ENCODE measurements around the gene RARA.
A peak's percentile ranks its signal among the peaks of the same experiment; 100 is the strongest.

The RARA gene

DNA sequence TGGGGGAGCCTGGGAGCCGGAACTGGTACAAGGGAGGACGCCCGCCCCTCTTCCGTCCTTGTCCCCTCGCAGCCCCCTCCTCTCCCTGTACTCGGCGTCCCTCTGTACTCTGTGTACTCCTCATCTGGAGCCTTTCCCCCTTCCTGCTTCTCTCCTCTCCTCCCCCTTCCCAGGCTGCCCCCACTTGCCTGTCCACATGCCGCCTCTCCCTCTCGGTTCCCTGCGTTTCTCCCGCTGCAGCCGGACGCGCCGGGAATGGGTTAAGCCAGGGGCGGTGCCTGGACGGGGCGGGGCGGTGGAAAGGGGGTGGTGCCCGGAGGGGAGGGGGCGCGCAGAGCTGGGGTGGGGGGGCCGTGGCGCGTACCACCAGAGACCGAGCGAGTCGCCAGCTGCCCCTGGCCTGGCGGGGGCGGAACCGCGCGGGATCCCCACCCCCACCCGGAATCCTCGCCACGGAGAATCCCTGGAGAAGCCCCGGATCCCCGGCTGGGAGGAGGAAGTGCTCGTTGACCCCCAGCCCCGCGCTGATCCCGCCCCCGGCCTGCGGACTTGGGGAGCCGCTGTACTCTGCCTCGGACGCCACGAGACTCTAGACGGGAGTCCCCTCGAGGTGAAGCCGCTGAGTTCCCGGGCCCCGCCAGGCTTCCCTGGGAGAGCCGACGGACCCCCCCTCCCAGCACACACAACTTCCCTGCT lies 33.0 kb downstream of the RARA start (continued):
- TF ChIP-seq, protein P1, sequence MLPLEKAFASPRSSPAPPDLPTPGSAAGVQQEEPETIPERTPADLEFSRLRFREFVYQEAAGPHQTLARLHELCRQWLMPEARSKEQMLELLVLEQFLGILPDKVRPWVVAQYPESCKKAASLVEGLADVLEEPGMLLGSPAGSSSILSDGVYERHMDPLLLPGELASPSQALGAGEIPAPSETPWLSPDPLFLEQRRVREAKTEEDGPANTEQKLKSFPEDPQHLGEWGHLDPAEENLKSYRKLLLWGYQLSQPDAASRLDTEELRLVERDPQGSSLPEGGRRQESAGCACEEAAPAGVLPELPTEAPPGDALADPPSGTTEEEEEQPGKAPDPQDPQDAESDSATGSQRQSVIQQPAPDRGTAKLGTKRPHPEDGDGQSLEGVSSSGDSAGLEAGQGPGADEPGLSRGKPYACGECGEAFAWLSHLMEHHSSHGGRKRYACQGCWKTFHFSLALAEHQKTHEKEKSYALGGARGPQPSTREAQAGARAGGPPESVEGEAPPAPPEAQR (tag by site-specific recombination; IDR thresholded peaks at IDR 0.05): no peak
- TF ChIP-seq ZEB2 (tag by site-specific recombination; IDR thresholded peaks at IDR 0.05) (peak; percentile 56), KLF10 (tag by site-specific recombination; IDR thresholded peaks at IDR 0.05) (no peak), ZNF530 (tag by site-specific recombination; IDR thresholded peaks at IDR 0.05; ENCODE audit: low read depth) (no peak), ZNF624 (tag by site-specific recombination; IDR thresholded peaks at IDR 0.05) (no peak), ZNF37A (tag by site-specific recombination; IDR thresholded peaks at IDR 0.05) (no peak), ZNF335 (tag by site-specific recombination; conservative IDR thresholded peaks at IDR 0.05) (peak; percentile 74; the same call in 1 of the 2 replicates), ZNF133 (tag by site-specific recombination; IDR thresholded peaks at IDR 0.05) (no peak), KLF8 (tag by site-specific recombination; IDR thresholded peaks at IDR 0.05) (peak; percentile 89; the same call in 1 of the 2 replicates), KLF1 (tag by site-specific recombination; IDR thresholded peaks at IDR 0.05) (peak; percentile 87), ZNF394 (tag by site-specific recombination; IDR thresholded peaks at IDR 0.05; ENCODE audit: borderline replicate concordance) (peak; percentile 72; the same call in 1 of the 2 replicates), SP7 (tag by site-specific recombination; IDR thresholded peaks at IDR 0.05) (peak; percentile 57), ZNF2 (tag by site-specific recombination; IDR thresholded peaks at IDR 0.05) (peak; percentile 20; the same call in 1 of the 2 replicates), ZNF768 (tag by site-specific recombination; IDR thresholded peaks at IDR 0.05) (no peak), MYNN (tag by site-specific recombination; IDR thresholded peaks at IDR 0.05; ENCODE audit: borderline replicate concordance) (no peak), ZSCAN23 (tag by site-specific recombination; IDR thresholded peaks at IDR 0.05) (peak; percentile 44; the same call in 1 of the 2 replicates), ZBTB21 (tag by site-specific recombination; IDR thresholded peaks at IDR 0.05) (no peak), ZNF239 (tag by site-specific recombination; IDR thresholded peaks at IDR 0.05) (no peak), MEIS1 (CRISPR knock-in tag; IDR thresholded peaks at IDR 0.05; ENCODE audit: borderline replicate concordance) (no peak), ZFP41 (tag by site-specific recombination; IDR thresholded peaks at IDR 0.05; ENCODE audit: borderline replicate concordance) (no peak), ZNF391 (tag by site-specific recombination; IDR thresholded peaks at IDR 0.05; ENCODE audit: borderline replicate concordance, low read depth) (peak; percentile 71; the same call in 1 of the 2 replicates), ZNF596 (tag by site-specific recombination; IDR thresholded peaks at IDR 0.05) (no peak), ZNF423 (tag by site-specific recombination; IDR thresholded peaks at IDR 0.05) (no peak)
- TF ChIP-seq, protein P2, sequence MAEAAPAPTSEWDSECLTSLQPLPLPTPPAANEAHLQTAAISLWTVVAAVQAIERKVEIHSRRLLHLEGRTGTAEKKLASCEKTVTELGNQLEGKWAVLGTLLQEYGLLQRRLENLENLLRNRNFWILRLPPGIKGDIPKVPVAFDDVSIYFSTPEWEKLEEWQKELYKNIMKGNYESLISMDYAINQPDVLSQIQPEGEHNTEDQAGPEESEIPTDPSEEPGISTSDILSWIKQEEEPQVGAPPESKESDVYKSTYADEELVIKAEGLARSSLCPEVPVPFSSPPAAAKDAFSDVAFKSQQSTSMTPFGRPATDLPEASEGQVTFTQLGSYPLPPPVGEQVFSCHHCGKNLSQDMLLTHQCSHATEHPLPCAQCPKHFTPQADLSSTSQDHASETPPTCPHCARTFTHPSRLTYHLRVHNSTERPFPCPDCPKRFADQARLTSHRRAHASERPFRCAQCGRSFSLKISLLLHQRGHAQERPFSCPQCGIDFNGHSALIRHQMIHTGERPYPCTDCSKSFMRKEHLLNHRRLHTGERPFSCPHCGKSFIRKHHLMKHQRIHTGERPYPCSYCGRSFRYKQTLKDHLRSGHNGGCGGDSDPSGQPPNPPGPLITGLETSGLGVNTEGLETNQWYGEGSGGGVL (tag by site-specific recombination; IDR thresholded peaks at IDR 0.05): peak; percentile 99
- TF ChIP-seq, protein P3, sequence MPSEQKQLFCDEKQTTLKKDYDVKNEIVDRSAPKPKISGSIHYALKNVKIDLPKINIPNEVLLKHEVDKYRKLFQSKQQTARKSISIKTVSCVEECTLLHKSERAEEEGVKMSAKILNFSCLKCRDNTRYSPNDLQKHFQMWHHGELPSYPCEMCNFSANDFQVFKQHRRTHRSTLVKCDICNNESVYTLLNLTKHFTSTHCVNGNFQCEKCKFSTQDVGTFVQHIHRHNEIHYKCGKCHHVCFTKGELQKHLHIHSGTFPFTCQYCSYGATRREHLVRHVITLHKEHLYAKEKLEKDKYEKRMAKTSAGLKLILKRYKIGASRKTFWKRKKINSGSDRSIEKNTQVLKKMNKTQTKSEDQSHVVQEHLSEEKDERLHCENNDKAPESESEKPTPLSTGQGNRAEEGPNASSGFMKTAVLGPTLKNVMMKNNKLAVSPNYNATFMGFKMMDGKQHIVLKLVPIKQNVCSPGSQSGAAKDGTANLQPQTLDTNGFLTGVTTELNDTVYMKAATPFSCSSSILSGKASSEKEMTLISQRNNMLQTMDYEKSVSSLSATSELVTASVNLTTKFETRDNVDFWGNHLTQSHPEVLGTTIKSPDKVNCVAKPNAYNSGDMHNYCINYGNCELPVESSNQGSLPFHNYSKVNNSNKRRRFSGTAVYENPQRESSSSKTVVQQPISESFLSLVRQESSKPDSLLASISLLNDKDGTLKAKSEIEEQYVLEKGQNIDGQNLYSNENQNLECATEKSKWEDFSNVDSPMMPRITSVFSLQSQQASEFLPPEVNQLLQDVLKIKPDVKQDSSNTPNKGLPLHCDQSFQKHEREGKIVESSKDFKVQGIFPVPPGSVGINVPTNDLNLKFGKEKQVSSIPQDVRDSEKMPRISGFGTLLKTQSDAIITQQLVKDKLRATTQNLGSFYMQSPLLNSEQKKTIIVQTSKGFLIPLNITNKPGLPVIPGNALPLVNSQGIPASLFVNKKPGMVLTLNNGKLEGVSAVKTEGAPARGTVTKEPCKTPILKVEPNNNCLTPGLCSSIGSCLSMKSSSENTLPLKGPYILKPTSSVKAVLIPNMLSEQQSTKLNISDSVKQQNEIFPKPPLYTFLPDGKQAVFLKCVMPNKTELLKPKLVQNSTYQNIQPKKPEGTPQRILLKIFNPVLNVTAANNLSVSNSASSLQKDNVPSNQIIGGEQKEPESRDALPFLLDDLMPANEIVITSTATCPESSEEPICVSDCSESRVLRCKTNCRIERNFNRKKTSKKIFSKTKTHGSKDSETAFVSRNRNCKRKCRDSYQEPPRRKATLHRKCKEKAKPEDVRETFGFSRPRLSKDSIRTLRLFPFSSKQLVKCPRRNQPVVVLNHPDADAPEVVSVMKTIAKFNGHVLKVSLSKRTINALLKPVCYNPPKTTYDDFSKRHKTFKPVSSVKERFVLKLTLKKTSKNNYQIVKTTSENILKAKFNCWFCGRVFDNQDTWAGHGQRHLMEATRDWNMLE (tag by site-specific recombination; conservative IDR thresholded peaks at IDR 0.05; ENCODE audit: low read depth): no peak
- TF ChIP-seq, protein P4, sequence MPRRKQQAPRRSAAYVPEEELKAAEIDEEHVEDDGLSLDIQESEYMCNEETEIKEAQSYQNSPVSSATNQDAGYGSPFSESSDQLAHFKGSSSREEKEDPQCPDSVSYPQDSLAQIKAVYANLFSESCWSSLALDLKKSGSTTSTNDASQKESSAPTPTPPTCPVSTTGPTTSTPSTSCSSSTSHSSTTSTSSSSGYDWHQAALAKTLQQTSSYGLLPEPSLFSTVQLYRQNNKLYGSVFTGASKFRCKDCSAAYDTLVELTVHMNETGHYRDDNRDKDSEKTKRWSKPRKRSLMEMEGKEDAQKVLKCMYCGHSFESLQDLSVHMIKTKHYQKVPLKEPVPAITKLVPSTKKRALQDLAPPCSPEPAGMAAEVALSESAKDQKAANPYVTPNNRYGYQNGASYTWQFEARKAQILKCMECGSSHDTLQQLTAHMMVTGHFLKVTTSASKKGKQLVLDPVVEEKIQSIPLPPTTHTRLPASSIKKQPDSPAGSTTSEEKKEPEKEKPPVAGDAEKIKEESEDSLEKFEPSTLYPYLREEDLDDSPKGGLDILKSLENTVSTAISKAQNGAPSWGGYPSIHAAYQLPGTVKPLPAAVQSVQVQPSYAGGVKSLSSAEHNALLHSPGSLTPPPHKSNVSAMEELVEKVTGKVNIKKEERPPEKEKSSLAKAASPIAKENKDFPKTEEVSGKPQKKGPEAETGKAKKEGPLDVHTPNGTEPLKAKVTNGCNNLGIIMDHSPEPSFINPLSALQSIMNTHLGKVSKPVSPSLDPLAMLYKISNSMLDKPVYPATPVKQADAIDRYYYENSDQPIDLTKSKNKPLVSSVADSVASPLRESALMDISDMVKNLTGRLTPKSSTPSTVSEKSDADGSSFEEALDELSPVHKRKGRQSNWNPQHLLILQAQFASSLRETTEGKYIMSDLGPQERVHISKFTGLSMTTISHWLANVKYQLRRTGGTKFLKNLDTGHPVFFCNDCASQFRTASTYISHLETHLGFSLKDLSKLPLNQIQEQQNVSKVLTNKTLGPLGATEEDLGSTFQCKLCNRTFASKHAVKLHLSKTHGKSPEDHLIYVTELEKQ (tag by site-specific recombination; IDR thresholded peaks at IDR 0.05; ENCODE audit: borderline replicate concordance): no peak
- TF ChIP-seq, protein P5, sequence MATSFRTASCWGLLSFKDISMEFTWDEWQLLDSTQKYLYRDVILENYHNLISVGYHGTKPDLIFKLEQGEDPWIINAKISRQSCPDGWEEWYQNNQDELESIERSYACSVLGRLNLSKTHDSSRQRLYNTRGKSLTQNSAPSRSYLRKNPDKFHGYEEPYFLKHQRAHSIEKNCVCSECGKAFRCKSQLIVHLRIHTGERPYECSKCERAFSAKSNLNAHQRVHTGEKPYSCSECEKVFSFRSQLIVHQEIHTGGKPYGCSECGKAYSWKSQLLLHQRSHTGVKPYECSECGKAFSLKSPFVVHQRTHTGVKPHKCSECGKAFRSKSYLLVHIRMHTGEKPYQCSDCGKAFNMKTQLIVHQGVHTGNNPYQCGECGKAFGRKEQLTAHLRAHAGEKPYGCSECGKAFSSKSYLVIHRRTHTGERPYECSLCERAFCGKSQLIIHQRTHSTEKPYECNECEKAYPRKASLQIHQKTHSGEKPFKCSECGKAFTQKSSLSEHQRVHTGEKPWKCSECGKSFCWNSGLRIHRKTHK (tag by site-specific recombination; IDR thresholded peaks at IDR 0.05): no peak
